HFF-Myc (cell line): ENCODE data around the gene SPTBN4.
A peak's percentile ranks its signal among the peaks of the same experiment; 100 is the strongest.

ENCODE experiments used
- DNase-seq: peaks from one replicate; pipeline ENCODE4 v3.0.0-alpha.2; 2011; ENCODE audit warnings: low read depth; ENCODE audit errors: extremely low read depth
- H3K4me3 ChIP-seq: replicated peaks from 2 replicates; pipeline ENCODE4 v1.5.1; 2011; ENCODE audit warnings: low read depth, mild to moderate bottlenecking, control low read depth, low read length
- CTCF ChIP-seq: IDR thresholded peaks from 2 replicates; pipeline ENCODE4 v1.5.1; 2012; ENCODE audit warnings: mild to moderate bottlenecking, low read depth, low read length, control low read depth; ENCODE audit errors: missing control alignments

The SPTBN4 gene

GRCh38 chr19:40601134-40601974 is 134.6 kb downstream of the SPTBN4 start, which contains the start of gene LTBP4:
Gene LTBP4 (plus strand): TSS chr19:40601369. CDS start chr19:40601388, 19 bp downstream.
- TF ChIP-seq CTCF = peak; percentile 6
- no peak for DNase-seq
- peak within 1 kb of the TSS; percentile 63 for H3K4me3 ChIP-seq

- DNase-seq = no peak
- H3K4me3 ChIP-seq = peak overlapping the region; percentile 63
- TF ChIP-seq CTCF = no peak
These were observed 136.2 kb downstream of the SPTBN4 start for GRCh38 chr19:40603071-40603388.

- peak; percentile 93 for DNase-seq
- TF ChIP-seq CTCF = no peak
- H3K4me3 ChIP-seq = peak overlapping the region; percentile 63
These were observed 136.8 kb downstream of the SPTBN4 start for GRCh38 chr19:40603389-40604170.

GRCh38 chr19:40604171-40604646 is 137.4 kb downstream of the SPTBN4 start:
- no peak for TF ChIP-seq CTCF
- no peak for DNase-seq
- 0 out of 2 replicates have a peak overlapping the region, but pooled peaks have one; percentile 63 for H3K4me3 ChIP-seq

GRCh38 chr19:40604647-40605215 is 137.9 kb downstream of the SPTBN4 start:
- DNase-seq = no peak
- TF ChIP-seq CTCF = no peak
- H3K4me3 ChIP-seq = peak overlapping the region; percentile 30

- peak; percentile 20 for TF ChIP-seq CTCF
- no peak for DNase-seq
- H3K4me3 ChIP-seq = peak overlapping the region; percentile 30
These were observed 138.6 kb downstream of the SPTBN4 start for GRCh38 chr19:40605216-40605971.
